Stimulated activated CD8-positive, alpha-beta memory T cell treated with anti-CD3 and anti-CD28 coated beads, Interleukin-7, amount 100 ng/mL, for 1 hour (primary cell): Measurements from ENCODE around the gene TNFRSF11A.
A peak's percentile ranks its signal among the peaks of the same experiment; 100 is the strongest.

ENCODE experiments used
- DNase-seq, 2 donors: peaks; one replicate each; pipeline ENCODE4 v3.0.0-alpha.2; 2020; ENCODE audit warnings: low read depth in 2 of 2

TNFRSF11A gene

DNA sequence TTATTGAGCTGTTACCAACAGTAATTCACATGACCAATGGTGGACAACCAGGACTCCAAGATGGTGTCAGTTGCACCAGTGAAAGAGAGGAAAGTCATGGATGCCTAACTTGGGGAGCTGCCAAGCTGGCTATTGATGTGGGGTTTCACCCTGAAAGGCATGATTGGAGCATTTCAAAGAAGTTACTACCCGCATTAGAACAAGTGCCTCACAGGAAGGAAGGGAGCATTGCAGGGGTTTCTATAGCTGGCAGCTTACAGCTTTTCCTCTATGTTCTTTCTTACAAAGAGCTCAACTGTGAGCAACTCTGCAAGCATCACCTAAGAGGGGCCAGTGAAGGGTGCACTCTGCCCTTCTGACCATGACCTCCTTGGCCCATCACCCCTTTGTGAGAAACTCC, 93.1 kb downstream of the TNFRSF11A start:
- no peak for DNase-seq

- no peak for DNase-seq
Observed at GRCh38 chr18:62420151-62420512, 95.0 kb downstream of the TNFRSF11A start.

- DNase-seq = peak; percentile 21 to 42
Observed at GRCh38 chr18:62420513-62421209, 95.6 kb downstream of the TNFRSF11A start.

DNA sequence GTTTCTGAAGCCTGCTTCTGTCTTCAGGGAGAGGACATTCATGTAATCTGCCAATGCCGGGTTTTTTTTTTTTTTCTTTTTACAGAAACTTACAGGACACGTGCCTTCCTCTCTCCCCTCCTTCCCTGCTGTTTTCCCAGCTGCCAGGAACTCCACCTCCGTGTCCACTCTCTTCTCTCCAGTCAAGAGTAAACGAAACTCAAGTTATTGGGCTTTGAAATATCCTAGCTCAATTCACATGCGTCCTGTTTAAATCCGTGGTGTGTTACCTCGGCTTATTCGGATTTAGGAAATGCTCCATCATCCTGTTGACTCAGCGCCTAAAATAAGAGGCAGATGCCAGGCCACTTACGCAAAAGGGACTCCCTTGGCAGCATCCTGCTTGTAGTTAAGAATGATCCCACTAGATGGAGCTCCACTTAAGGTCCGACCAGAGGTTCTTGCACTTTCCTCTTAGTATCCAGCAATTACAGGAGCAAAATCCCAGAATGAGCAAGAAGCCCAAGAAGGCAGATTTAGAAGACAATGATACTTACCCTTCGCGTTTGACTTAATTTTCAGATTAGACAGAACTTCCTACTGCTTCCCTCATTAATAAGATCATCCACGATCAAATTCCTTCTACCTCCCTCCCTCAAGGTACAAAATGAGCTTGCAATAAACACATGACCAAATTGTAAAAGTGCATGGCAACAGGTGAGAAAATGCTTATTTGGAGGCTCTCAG, 100.5 kb downstream of the TNFRSF11A start:
- peak in 1 of 2 donors; percentile 9 for DNase-seq

GRCh38 chr18:62426191-62426488, 101.0 kb downstream of the TNFRSF11A start:
- no peak for DNase-seq

DNA sequence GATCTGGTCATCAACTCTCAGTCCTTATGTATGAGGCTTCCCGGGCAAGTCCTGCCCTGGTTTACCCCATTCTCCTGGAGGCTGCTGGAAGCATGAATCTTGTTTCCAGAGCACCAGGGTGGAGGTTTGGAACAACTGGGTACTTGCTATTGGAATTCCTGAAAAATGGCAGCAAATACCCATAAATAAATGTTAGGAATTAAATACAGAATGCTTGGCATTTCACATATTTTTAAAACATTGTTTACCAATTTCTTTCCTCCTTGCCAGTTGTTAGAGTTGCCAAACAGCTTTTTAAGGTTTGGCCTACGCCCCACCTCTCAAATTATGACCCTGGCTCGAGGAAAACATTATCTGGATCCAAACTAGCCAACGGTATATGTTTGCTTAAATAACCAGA, 107.1 kb downstream of the TNFRSF11A start:
- no peak for DNase-seq

- DNase-seq = no peak
Observed at GRCh38 chr18:62434798-62435197, 109.7 kb downstream of the TNFRSF11A start.

DNA sequence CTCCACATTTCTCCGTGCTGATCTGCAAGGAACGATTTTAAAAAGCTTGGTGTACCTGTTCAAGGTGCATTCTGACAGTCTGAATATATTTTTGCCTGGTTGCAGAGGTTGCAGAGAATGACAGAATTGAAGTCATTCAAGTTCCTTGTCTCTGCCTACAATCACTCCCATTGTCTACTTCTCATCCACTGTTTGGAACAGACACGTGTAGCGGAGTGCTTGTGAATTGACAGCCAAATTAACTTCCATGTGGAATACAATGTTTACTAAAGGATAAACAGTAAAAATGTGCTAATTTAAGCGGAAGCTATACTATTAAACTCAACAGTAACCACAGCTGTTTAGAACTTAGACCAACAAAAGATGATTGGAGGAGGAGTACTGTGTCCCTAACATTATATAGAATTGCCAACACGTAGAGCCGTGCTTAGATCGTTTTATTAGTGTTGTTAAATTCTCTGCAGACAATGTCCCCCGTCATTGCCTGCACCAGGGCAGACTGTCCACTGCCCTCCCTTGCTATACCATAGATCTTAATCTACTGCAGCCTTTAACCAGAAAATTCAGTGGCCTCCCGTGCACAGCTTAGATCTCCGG, 110.4 kb downstream of the TNFRSF11A start:
- DNase-seq = no peak

DNA sequence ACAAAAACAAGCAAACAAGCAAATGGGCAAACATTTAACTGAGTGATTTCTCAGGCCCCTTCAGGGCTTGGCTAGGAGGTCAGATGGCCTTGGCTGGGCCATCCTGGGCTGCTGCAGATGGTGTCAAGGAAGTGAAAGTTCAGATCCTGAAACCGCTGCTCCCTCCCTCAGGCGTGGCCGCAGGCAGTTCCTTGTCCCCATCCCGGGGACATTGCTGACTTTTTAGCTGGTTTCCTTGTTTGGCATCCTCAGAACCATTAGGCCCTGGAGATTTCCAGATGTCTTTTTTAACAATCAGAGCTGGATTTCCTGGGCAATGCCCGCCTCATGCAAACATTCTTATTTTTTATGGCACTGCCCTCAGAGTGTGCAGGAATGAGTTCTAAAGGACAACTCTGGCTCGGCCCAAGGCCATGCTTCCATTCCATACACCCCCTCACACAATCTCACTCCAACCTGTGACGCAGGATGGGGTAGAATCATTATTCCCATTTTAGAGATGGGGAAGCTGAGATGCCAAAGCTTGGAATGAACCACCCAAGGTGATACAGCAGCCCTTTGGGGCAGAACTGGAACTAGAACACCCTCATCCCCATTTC, 111.6 kb downstream of the TNFRSF11A start:
- DNase-seq = no peak

DNA sequence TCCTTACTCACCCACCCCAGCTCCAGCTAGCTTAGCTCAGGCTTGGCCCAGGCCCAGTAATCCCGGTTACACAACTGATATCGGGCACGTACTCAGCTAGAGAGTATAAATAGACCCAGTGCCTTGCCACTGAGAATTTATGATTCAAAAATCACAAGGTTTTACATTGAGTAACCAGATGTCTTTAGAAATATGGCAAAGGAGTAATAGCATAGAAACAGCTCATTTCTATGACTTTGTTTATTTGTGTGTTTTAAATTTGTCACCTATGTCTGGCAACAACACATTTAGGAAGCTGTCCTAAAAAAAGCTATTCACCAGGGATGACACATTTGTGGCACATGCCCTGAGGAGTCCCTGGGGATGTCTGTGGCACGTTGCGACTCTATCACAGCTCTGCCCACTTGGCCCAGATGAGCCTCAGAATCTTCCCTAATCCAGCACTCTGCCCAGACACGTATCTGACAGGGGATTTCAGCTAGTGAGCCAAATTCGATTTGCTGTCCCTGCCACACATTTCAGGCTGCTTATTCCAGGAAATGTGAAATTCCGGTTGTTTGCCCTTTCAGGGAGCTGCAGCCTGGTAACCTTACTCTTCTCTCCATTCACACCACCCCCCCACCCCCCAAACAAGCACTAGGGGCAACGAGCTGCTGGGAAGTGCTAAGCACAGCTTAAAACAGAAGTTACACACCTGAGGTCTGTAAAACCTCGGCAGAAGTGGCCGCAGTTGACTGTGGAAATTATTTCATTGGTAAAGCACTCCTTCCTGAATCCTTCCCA, 112.3 kb downstream of the TNFRSF11A start:
- DNase-seq = no peak

- no peak for DNase-seq
Observed at GRCh38 chr18:62438018-62438329, 112.9 kb downstream of the TNFRSF11A start.

GRCh38 chr18:62438402-62438801, 113.3 kb downstream of the TNFRSF11A start:
- DNase-seq = no peak

DNA sequence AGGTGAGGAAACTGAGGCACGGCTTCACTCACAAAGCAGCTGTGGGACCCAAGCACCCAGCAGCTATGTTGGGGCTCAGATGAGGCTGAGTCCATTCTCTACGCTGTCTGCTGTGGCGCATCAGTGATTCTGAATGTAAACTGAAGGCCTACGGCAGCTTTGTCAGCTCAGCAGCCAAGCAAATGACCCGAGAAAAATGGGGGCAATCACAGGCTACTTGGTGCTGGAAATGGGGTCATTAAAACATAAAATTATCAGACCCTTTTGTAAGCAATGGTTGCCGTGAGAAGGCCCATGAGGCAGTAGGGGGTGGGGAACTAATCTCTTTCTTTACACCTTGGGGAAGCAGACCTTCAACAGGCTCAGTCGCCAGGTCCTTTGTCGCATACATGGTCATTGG, 113.8 kb downstream of the TNFRSF11A start:
- no peak for DNase-seq
